ENCODE data around the gene CD247. TPM values are rescaled to one million over a fixed set of nuclear protein-coding genes. Genes with fewer than 3 reads are reported as not detected.

The CD247 gene
- total and polyA plus RNA-seq, 2 of the 13 experiments (the other 11 are each of a cell fraction or from before 2014, with no cell fraction given) = 0.20 TPM; not detected in 1

GRCh38 chr1:167553136-167554027 lies 35.1 kb upstream of the CD247 start, which contains the start of gene CREG1 (continued):
- TF ChIP-seq ZNF563 (CRISPR knock-in tag; IDR thresholded peaks at IDR 0.05) (peak; percentile 96), NCOA5 (CRISPR knock-in tag; IDR thresholded peaks at IDR 0.05) (no peak), SIX1 (CRISPR knock-in tag; IDR thresholded peaks at IDR 0.05; ENCODE audit: borderline replicate concordance) (no peak), PCBP1 (IDR thresholded peaks at IDR 0.05; ENCODE audit: borderline replicate concordance, low read depth, low read length) (no peak), ZNF639 (CRISPR knock-in tag; conservative IDR thresholded peaks at IDR 0.05) (no peak), SKI (IDR thresholded peaks at IDR 0.05; ENCODE audit: partially characterized antibody) (no peak), TSC22D2 (CRISPR knock-in tag; IDR thresholded peaks at IDR 0.05; ENCODE audit: borderline replicate concordance) (peak; percentile 20; the same call in 1 of the 2 replicates), ZNF678 (CRISPR knock-in tag; IDR thresholded peaks at IDR 0.05) (peak; percentile 61; the same call in 1 of the 2 replicates), FOXM1 (CRISPR knock-in tag; IDR thresholded peaks at IDR 0.05) (no peak), CSRNP1 (CRISPR knock-in tag; IDR thresholded peaks at IDR 0.05) (no peak; the same call in none of the 2 replicates), TBX3 (IDR thresholded peaks at IDR 0.05; ENCODE audit: borderline replicate concordance) (no peak), NAIF1 (CRISPR knock-in tag; IDR thresholded peaks at IDR 0.05; ENCODE audit: borderline replicate concordance) (no peak), NRL (CRISPR knock-in tag; IDR thresholded peaks at IDR 0.05; ENCODE audit: borderline replicate concordance) (peak; percentile 31; the same call in 1 of the 2 replicates), DR1 (CRISPR knock-in tag; IDR thresholded peaks at IDR 0.05) (peak; percentile 59; the same call in 1 of the 2 replicates), ZNF280D (CRISPR knock-in tag; IDR thresholded peaks at IDR 0.05) (no peak)
- TF ChIP-seq, protein P1, sequence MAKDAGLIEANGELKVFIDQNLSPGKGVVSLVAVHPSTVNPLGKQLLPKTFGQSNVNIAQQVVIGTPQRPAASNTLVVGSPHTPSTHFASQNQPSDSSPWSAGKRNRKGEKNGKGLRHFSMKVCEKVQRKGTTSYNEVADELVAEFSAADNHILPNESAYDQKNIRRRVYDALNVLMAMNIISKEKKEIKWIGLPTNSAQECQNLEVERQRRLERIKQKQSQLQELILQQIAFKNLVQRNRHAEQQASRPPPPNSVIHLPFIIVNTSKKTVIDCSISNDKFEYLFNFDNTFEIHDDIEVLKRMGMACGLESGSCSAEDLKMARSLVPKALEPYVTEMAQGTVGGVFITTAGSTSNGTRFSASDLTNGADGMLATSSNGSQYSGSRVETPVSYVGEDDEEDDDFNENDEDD (CRISPR knock-in tag; IDR thresholded peaks at IDR 0.05; ENCODE audit: borderline replicate concordance) = peak; percentile 70; the same call in 1 of the 2 replicates
- TF ChIP-seq, protein P2, sequence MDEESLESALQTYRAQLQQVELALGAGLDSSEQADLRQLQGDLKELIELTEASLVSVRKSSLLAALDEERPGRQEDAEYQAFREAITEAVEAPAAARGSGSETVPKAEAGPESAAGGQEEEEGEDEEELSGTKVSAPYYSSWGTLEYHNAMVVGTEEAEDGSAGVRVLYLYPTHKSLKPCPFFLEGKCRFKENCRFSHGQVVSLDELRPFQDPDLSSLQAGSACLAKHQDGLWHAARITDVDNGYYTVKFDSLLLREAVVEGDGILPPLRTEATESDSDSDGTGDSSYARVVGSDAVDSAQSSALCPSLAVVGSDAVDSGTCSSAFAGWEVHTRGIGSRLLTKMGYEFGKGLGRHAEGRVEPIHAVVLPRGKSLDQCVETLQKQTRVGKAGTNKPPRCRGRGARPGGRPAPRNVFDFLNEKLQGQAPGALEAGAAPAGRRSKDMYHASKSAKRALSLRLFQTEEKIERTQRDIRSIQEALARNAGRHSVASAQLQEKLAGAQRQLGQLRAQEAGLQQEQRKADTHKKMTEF (CRISPR knock-in tag; IDR thresholded peaks at IDR 0.05) = peak; percentile 34; the same call in 1 of the 2 replicates
